ENCODE results near the gene KRT16. TPM values are rescaled to one million over a fixed set of nuclear protein-coding genes. Genes with fewer than 3 reads are reported as not detected.

KRT16 gene
- total RNA-seq, 4 donors from 2014 or later = 1.3 to 2.0 TPM; not detected in 2

- Histone ChIP-seq H3K4me3 (replicated peaks in 1 of 3) (no peak overlapping the region), H3K27ac (peak overlapping the region in 2 of 3 donors; percentile 89 to 92), H3K36me3 (no peaks in the 10 kb centered on the region), H3K27me3 (no peaks in the 10 kb centered on the region), H3K4me1 (peaks cover 32 to 45% of the 10 kb centered on the region in 2 donors), H3K9me3 (no peaks in the 10 kb centered on the region)
- intact Hi-C loops (cut with DNase I) = no loop called here
- WGBS, 2 donors = 88 to 93% methylated on average over 15 to 16 of the region's 16 CpGs
- DNase-seq = no peak
- TF ChIP-seq, protein P1, sequence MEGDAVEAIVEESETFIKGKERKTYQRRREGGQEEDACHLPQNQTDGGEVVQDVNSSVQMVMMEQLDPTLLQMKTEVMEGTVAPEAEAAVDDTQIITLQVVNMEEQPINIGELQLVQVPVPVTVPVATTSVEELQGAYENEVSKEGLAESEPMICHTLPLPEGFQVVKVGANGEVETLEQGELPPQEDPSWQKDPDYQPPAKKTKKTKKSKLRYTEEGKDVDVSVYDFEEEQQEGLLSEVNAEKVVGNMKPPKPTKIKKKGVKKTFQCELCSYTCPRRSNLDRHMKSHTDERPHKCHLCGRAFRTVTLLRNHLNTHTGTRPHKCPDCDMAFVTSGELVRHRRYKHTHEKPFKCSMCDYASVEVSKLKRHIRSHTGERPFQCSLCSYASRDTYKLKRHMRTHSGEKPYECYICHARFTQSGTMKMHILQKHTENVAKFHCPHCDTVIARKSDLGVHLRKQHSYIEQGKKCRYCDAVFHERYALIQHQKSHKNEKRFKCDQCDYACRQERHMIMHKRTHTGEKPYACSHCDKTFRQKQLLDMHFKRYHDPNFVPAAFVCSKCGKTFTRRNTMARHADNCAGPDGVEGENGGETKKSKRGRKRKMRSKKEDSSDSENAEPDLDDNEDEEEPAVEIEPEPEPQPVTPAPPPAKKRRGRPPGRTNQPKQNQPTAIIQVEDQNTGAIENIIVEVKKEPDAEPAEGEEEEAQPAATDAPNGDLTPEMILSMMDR (IDR thresholded peaks at IDR 0.05) = no peak
Observed at GRCh38 chr17:41657176-41657754, 44.7 kb upstream of the KRT16 start.

DNA sequence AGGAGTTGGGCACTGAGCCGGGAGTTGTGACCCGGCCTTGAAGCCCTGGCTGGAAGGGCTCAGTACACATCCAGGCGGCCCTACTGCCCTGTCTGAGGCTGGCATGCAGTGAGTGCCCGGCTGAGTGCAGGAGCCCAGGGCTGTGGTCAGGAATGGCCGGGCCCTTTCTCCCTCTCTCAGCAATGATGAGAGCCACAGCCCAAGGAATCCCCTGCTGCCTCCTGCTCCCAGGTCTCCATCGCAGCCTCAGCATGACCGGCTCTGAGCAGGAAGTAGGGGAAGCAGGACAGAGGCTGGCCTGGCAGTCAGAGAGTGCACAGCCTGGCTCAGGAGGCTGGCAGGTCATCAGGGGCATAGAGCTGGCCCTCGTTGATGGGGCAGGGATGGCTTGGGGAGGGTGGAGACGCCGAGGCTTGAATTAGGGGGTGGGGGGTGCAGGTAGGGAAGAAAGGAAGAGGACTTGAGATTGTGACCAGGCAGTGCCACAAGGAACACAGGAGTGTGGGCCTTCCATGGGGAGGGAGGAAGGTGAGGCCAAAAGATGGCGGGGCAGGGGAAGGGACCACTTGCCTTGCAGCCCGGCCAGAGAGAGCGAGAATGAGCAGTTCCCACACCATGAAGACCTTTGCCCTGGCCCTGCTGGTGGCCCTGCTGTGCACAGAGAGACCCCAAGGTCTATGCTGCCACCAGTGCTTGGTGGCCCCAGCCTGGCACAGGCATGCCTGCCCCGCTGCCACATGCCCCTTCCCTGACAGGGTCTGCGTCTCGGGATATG, 43.9 kb upstream of the KRT16 start:
- peaks cover 39 to 53% of the 10 kb centered on the region in 2 donors for H3K4me1 ChIP-seq

GRCh38 chr17:41655611-41656111, 43.1 kb upstream of the KRT16 start:
- WGBS, 2 donors = 30 to 31% methylated on average over 11 to 12 of the region's 18 CpGs
- peak; percentile 94 to 96 for DNase-seq
- no peaks in the 10 kb centered on the region for H3K27me3 ChIP-seq
- no peaks in the 10 kb centered on the region for H3K9me3 ChIP-seq
- H3K4me3 ChIP-seq (replicated peaks in 1 of 3) = no peak overlapping the region
- H3K36me3 ChIP-seq = no peaks in the 10 kb centered on the region
- H3K27ac ChIP-seq = peak overlapping the region; percentile 89 to 92 (median 91)
- TF ChIP-seq POLR2A (IDR thresholded peaks at IDR 0.05) = peak in 1 of 2 donors; percentile 56
- TF ChIP-seq, protein P1 (IDR thresholded peaks at IDR 0.05) = no peak
- H3K4me1 ChIP-seq = peaks cover 47 to 61% of the 10 kb centered on the region in 2 donors
- intact Hi-C loops (cut with DNase I) = no loop called here

More for the DNA sequence above, 43.9 kb upstream of the KRT16 start:
- intact Hi-C loops (cut with DNase I) = no loop called here
- DNase-seq = no peak
- WGBS, 2 donors = 82 to 89% methylated on average over 12 to 14 of the region's 16 CpGs
- TF ChIP-seq, protein P1 (IDR thresholded peaks at IDR 0.05) = no peak
- H3K27ac ChIP-seq = peak overlapping the region; percentile 89 to 92 (median 91)
- H3K27me3 ChIP-seq = no peaks in the 10 kb centered on the region
- no peaks in the 10 kb centered on the region for H3K9me3 ChIP-seq
- H3K4me3 ChIP-seq (replicated peaks in 1 of 3) = no peak overlapping the region
- no peaks in the 10 kb centered on the region for H3K36me3 ChIP-seq

GRCh38 chr17:41654678-41655607, 42.4 kb upstream of the KRT16 start:
- Histone ChIP-seq H3K9me3 (no peaks in the 10 kb centered on the region), H3K4me3 (replicated peaks in 1 of 3) (no peak overlapping the region), H3K27me3 (no peaks in the 10 kb centered on the region), H3K36me3 (no peaks in the 10 kb centered on the region), H3K27ac (peak overlapping the region; percentile 89 to 92 (median 91)), H3K4me1 (peaks cover 48 to 62% of the 10 kb centered on the region in 2 donors)
- peak in 1 of 2 donors; percentile 24 for DNase-seq
- WGBS, 2 donors = 54 to 83% methylated on average over 4 to 23 of the region's 24 CpGs
- TF ChIP-seq POLR2A (IDR thresholded peaks at IDR 0.05) = no peak
- TF ChIP-seq, protein P1 (IDR thresholded peaks at IDR 0.05) = no peak
- intact Hi-C loops (cut with DNase I) = no loop called here
